HG03045 (cell line): ENCODE data around the gene PCBD1.

Source experiments
- ATAC-seq: cut with Tn5 transposase; IDR thresholded peaks from one replicate; pipeline ENCODE4 v1.9.1; 2021; ENCODE audit warnings: mild to moderate bottlenecking, moderate library complexity; ENCODE audit not compliant: unreplicated experiment

PCBD1 gene

GRCh38 chr10:70918851-70919530 is 30.6 kb upstream of the PCBD1 start:
- ATAC-seq, result no peak

- no peak for ATAC-seq
Measured at GRCh38 chr10:70917635-70918034, 29.3 kb upstream of the PCBD1 start.

GRCh38 chr10:70917226-70917625 is 28.9 kb upstream of the PCBD1 start:
- no peak for ATAC-seq

- no peak for ATAC-seq
Measured at GRCh38 chr10:70916241-70916640, 27.9 kb upstream of the PCBD1 start.

GRCh38 chr10:70915806-70916205 is 27.4 kb upstream of the PCBD1 start:
- ATAC-seq, result no peak

- ATAC-seq, result no peak
Measured at GRCh38 chr10:70915206-70915605, 26.8 kb upstream of the PCBD1 start.

GRCh38 chr10:70914316-70914864 is 26.0 kb upstream of the PCBD1 start:
- no peak for ATAC-seq

DNA sequence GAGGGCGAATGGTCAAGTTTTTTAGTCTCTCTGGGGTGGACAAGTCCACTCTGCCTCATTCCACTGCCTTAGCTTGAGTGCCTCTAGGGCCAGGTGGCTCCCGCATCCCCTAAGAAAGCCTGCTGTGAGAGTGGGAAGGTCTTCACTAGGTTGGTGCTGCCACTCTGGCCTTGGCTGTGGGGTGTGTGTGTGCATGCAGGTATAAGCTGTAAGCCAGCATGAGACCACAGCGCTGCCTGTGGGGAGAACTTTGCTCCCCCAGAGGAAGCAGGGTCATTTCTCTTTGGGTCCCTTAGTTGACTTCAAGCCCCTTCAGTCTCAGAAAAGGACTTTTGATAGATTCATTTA is 25.5 kb upstream of the PCBD1 start:
- ATAC-seq, result no peak

DNA sequence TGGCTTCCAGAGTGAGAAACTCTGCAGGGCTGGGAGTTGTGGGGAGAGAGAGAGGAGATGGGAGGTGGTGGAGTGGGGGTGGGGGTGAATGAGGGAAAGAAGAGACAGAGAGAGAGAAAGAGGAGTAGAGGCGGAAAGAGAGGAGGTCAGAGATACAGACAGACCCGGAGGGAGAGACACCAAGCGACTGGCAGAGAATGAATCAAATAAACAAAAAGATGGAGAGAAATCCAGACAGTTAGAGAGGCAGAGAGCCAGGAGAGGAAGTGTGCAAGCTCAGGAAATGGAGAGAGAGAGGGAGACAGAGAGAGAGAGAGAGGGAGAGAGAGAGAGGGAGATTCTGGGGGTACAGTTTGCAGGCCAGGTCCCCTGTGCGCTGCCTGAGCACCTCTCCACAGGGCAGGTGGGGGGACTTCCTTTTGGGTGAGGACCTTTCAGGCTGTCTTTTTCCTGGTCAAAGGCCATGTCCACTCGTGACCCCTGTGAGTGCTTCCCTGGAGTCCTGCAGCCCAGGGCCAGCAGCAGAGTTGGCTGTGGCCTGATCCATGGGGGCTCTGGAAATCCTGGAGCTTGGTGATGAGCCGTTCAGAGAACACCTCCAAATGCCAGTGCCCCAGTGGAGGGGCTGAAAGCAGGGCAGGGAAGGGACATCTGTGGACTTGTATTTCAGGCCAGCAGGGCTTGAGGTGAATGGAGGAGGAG is 25.0 kb upstream of the PCBD1 start:
- no peak for ATAC-seq

DNA sequence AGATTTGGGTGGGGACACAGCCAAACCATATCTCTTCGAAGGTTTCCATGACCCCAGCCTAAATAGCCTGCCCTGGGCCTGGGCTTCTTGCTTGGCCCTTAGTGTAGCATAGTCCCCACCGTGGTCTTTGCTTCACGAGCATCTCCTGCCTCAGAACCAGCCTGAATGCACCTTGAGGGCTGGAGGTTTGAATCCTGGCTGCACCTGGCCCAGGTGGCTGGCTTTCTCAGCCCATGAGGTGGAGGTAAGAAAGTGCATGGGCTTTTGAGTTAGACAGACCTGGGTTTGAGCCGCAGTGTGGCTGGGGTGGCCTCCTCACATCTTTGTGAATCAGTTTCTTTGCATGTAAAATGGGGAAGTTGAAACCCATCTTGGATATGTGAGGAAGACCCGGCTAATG is 24.2 kb upstream of the PCBD1 start:
- no peak for ATAC-seq

- ATAC-seq, result no peak
Measured at GRCh38 chr10:70911386-70911785, 23.0 kb upstream of the PCBD1 start.

DNA sequence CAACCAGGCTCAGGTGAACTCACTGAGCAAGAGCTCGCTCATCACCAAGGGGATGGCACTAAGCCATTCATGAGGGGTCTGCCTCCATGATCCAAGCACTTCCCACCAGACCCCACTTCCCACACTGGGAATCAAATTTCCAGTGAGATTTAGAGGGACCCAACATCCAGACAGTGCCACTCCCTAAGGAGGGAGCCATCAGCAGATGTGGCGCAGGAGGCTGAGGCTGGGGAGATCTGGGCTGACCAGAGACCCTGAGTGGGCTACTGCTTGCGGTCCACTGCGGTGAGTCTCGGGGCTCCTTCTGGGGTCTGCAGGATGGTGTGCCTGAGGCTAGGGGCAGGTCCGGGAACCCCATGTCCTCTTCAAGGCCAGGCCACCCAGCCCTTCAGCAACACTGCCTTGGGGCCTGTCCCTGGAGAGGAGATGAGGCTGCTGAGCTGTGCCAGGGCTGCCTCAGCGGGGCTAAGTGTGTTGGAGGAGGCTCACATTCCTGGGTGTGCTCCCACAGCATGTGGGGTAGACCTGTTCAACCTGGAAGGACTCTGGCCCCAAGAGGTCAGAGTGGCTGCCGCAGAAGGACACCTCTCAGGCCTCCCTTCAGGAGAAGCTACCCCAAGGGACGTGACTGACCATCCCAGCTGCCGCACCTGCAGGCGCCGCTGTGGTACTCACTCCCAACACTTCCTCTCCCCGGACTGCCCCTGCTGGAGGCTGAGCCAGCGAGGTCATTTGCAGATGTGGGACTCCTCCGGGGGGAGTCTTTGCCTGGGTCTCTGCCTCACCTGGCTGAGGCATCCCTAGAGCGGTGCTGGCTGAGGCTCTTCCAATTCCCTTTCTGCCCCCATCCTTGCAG is 22.3 kb upstream of the PCBD1 start:
- ATAC-seq, result no peak

DNA sequence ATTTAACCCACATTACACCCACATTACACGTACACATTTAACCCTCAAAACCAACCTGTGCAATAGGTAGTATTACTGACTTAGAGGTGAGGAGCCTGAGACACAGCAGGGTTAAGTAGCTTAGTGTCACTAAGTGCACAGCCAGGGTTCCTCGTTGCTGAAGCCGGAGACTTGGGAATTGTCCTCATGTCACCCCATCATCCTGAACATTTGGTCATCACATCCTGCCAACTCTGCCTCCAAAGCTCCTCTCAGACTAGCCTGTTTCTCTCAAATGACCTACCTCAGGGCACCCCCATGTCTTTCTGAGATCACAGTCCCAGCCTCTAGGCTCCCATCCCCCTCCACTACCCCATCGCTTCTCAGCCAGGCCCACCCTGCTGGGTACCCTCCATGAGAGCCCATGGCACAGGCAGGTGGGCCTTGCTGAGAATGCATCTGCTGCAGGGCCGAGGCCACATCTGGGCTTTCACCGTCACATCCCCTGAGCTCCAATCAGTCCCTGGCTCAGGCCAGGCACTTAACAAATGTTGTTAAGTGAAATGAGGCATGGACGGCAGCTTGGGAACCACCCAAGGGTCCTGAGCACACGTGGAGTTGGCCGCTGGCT is 21.1 kb upstream of the PCBD1 start:
- no peak for ATAC-seq

DNA sequence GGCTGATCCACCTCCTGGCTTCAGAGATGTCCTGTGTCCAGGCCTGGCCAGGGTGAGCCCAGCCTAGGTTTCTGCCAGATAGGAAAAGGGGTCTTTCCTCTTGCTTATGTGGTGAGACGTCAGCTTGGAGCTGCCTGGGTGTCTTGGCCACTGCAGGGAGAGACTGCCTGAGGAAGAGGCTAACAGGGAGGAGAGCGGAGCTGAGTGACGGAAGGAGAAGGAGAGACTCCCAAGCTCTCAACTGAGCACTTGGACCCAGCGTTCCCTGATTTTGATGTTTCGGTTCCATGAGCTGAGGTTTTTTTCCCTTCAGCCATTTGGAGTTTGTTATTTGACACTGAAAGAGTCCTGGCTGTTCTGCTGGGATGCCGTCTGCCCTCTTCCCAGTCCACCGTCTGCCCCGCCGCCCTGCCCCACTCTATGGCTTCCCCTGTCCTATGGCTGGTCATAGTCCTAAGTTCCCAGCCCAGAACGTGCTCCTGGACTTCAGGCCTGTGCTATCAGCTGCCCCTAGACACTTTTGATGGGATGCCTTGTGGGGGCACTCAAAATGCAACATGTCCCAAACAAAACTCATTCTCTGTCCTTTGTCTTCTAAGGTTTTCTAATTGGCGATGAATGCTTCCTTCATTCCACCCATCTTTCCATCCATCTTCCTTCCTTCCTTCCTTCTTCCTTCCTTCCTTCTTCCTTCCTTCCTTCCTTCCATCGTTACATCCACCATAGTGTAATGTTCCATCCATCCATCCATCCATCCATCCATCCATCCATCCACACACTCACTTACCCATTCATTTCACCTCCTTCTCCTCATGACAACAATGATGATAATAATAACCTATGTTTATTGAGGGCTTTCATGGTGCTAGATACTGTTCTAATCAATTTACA is 20.3 kb upstream of the PCBD1 start:
- ATAC-seq, result no peak

- no peak for ATAC-seq
Measured at GRCh38 chr10:70907637-70908405, 19.5 kb upstream of the PCBD1 start.

DNA sequence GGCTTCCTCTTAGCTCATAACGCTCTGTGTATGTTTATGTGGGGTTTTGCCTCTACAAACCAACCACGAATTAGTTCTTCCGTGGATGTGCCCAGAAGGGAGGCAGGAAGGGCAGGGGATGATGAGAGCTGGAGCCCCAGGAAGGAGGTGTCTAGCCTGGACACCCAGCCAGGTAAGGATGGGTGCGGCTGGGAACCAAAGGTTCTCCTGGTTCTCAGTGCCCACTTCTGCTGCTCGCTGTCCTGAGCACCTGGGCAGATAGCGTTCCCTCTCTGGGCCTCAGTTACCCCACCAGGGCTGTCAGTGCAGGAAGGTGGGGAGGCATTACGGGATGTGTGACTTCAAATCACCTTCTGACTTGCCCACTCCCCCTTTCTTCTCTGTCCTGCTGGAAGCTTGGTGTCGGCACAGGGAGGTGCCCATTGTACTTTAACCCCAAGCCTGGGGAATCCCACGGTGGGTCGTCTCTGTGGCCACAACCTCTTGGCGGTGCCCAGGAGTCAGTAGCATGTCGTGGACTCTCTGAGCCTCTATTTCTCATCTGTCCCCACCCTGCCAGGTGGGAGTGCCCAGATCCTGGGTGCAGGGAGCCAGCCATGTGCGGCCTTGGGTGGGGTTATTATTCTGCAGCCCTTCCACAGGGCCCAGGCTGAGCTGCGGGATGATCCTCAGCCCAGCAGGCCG is 18.7 kb upstream of the PCBD1 start:
- ATAC-seq, result no peak

- ATAC-seq, result no peak
Measured at GRCh38 chr10:70906031-70906783, 17.8 kb upstream of the PCBD1 start.
